Measurements from ENCODE around the gene SRSF3.
"Not testable (repeated sequence)": the region's sequence is repeated elsewhere in the genome, so short reads cannot be mapped to it uniquely, and the experiment has no call there.

The SRSF3 gene

DNA sequence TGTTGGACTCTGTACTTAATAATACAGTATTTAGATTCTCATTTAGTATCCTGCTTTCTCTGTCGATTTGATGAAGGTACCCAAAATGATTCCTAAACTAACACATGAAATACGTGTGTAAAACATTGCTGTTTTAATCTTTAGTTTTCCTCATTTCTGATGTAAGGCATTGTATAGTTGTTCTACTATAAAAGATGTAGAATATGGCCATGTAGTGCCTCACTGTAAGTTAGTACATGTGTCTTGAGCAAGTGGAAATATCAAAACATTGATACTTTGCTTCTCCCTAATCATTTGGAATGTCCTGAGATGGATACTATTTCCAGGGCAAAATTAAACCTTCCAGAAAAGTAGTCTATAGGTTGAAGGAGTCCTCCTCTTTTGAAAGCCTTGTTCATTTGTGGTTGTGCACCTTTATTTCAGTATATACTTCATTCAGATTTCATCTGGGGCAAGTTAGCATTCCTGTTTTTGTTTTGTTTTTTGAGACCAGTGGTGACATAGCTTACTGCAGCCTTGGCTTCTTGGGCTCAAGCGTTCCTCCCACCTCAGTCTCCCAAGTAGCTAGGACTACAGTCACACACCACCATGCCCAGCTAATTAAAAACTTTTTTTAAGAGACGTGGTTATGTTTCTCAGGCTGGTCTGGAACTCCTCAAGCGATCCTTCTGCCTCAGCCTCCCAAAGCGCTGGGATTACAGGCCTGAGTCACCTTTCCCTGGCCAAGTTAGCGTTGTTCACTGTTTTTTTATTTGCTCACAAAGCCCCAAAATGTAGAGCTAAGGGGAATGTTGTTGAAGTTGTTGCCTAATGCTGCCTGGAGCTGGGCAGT is 11.6 kb downstream of the SRSF3 start:
- Histone ChIP-seq H3K9me3 (ENCODE audit: control insufficient read depth, insufficient read depth, low read length) (no peaks in the 10 kb centered on the region), H3K4me1 (ENCODE audit: control insufficient read depth, insufficient read depth, low read length) (no peaks in the 10 kb centered on the region), H3K9ac (ENCODE audit: low read depth, low read length) (no peak overlapping the region), H3K36me3 (ENCODE audit: control insufficient read depth, insufficient read depth, low read length) (peaks cover 95% of the 10 kb centered on the region), H3K4me3 (ENCODE audit: low read depth, low read length) (no peak overlapping the region), H3K27me3 (ENCODE audit: control insufficient read depth, insufficient read depth, low read length) (no peaks in the 10 kb centered on the region), H3K27ac (ENCODE audit: low read depth, low read length) (peak overlapping the region; percentile 48)

- H3K36me3 ChIP-seq (ENCODE audit: control insufficient read depth, insufficient read depth, low read length): peaks cover 90% of the 10 kb centered on the region
- H3K4me1 ChIP-seq (ENCODE audit: control insufficient read depth, insufficient read depth, low read length); H3K9ac ChIP-seq (ENCODE audit: low read depth, low read length); H3K27me3 ChIP-seq (ENCODE audit: control insufficient read depth, insufficient read depth, low read length); H3K9me3 ChIP-seq (ENCODE audit: control insufficient read depth, insufficient read depth, low read length); H3K4me3 ChIP-seq (ENCODE audit: low read depth, low read length): not testable (repeated sequence)
- H3K27ac ChIP-seq (ENCODE audit: low read depth, low read length): peak overlapping the region; percentile 56
Observed at GRCh38 chr6:36607305-36607682, 13.1 kb downstream of the SRSF3 start.

GRCh38 chr6:36607683-36608386 is 13.7 kb downstream of the SRSF3 start:
- no peaks in the 10 kb centered on the region for H3K27me3 ChIP-seq (ENCODE audit: control insufficient read depth, insufficient read depth, low read length)
- H3K4me3 ChIP-seq (ENCODE audit: low read depth, low read length): no peak overlapping the region
- no peak overlapping the region for H3K9ac ChIP-seq (ENCODE audit: low read depth, low read length)
- no peaks in the 10 kb centered on the region for H3K4me1 ChIP-seq (ENCODE audit: control insufficient read depth, insufficient read depth, low read length)
- H3K27ac ChIP-seq (ENCODE audit: low read depth, low read length): peak overlapping the region; percentile 56
- H3K36me3 ChIP-seq (ENCODE audit: control insufficient read depth, insufficient read depth, low read length): peaks cover 85% of the 10 kb centered on the region
- no peaks in the 10 kb centered on the region for H3K9me3 ChIP-seq (ENCODE audit: control insufficient read depth, insufficient read depth, low read length)

- H3K4me3 ChIP-seq (ENCODE audit: low read depth, low read length): no peak overlapping the region
- no peaks in the 10 kb centered on the region for H3K4me1 ChIP-seq (ENCODE audit: control insufficient read depth, insufficient read depth, low read length)
- peak overlapping the region; percentile 17 for H3K27ac ChIP-seq (ENCODE audit: low read depth, low read length)
- peaks cover 80% of the 10 kb centered on the region for H3K36me3 ChIP-seq (ENCODE audit: control insufficient read depth, insufficient read depth, low read length)
- H3K27me3 ChIP-seq (ENCODE audit: control insufficient read depth, insufficient read depth, low read length): no peaks in the 10 kb centered on the region
- H3K9ac ChIP-seq (ENCODE audit: low read depth, low read length): no peak overlapping the region
- no peaks in the 10 kb centered on the region for H3K9me3 ChIP-seq (ENCODE audit: control insufficient read depth, insufficient read depth, low read length)
Observed at GRCh38 chr6:36608788-36609563, 14.8 kb downstream of the SRSF3 start.

DNA sequence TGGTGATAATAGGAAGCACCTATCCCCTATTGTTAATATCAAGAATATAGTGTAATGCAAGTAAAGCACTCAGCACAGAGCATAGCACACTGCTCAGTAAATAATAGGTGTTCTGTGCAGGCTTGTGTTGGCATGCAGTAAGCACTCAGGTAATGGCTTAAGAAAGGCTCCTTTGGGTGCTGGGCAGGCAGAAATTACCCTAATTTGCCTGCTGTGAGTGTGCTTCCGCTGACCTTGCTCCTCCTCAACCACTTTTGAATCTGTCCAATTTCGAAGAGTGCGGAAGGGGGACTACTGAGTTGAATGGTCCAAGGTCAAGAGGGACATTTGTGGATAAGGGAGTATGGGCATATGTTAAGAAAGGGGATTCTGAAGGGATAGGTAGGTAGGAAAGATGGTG is 15.4 kb downstream of the SRSF3 start:
- Histone ChIP-seq H3K27me3 (ENCODE audit: control insufficient read depth, insufficient read depth, low read length) (no peaks in the 10 kb centered on the region), H3K4me1 (ENCODE audit: control insufficient read depth, insufficient read depth, low read length) (no peaks in the 10 kb centered on the region), H3K36me3 (ENCODE audit: control insufficient read depth, insufficient read depth, low read length) (peaks cover 74% of the 10 kb centered on the region), H3K27ac (ENCODE audit: low read depth, low read length) (peak overlapping the region; percentile 1), H3K9me3 (ENCODE audit: control insufficient read depth, insufficient read depth, low read length) (no peaks in the 10 kb centered on the region), H3K4me3 (ENCODE audit: low read depth, low read length) (no peak overlapping the region), H3K9ac (ENCODE audit: low read depth, low read length) (no peak overlapping the region)

GRCh38 chr6:36610041-36610955 is 16.1 kb downstream of the SRSF3 start:
- no peaks in the 10 kb centered on the region for H3K27me3 ChIP-seq (ENCODE audit: control insufficient read depth, insufficient read depth, low read length)
- no peaks in the 10 kb centered on the region for H3K4me1 ChIP-seq (ENCODE audit: control insufficient read depth, insufficient read depth, low read length)
- H3K9ac ChIP-seq (ENCODE audit: low read depth, low read length): no peak overlapping the region
- no peaks in the 10 kb centered on the region for H3K9me3 ChIP-seq (ENCODE audit: control insufficient read depth, insufficient read depth, low read length)
- peaks cover 67% of the 10 kb centered on the region for H3K36me3 ChIP-seq (ENCODE audit: control insufficient read depth, insufficient read depth, low read length)
- peak overlapping the region; percentile 26 for H3K27ac ChIP-seq (ENCODE audit: low read depth, low read length)
- no peak overlapping the region for H3K4me3 ChIP-seq (ENCODE audit: low read depth, low read length)

- H3K36me3 ChIP-seq (ENCODE audit: control insufficient read depth, insufficient read depth, low read length): peaks cover 60% of the 10 kb centered on the region
- no peak overlapping the region for H3K9ac ChIP-seq (ENCODE audit: low read depth, low read length)
- H3K27ac ChIP-seq (ENCODE audit: low read depth, low read length): no peak overlapping the region
- H3K27me3 ChIP-seq (ENCODE audit: control insufficient read depth, insufficient read depth, low read length): no peaks in the 10 kb centered on the region
- H3K4me1 ChIP-seq (ENCODE audit: control insufficient read depth, insufficient read depth, low read length): no peaks in the 10 kb centered on the region
- no peak overlapping the region for H3K4me3 ChIP-seq (ENCODE audit: low read depth, low read length)
- H3K9me3 ChIP-seq (ENCODE audit: control insufficient read depth, insufficient read depth, low read length): no peaks in the 10 kb centered on the region
Observed at GRCh38 chr6:36610956-36611336, 16.8 kb downstream of the SRSF3 start.

DNA sequence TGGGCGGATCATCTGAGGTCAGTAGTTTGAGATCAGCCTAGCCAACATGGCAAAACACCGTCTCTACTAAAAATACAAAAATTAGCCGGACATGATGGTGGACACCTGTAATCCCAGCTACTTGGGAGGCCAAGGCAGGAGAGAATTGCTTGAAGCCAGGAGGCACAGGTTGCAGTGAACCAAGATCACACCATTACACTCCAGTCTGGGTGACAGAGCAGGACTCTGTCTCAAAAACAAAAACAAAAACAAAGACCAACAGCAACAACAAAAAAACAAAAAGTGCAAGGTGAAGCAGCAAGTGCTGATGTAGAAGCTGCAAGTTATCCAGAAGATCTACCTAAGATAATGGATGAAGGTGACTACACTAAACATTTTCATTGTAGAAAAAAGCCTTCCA is 17.5 kb downstream of the SRSF3 start:
- H3K36me3 ChIP-seq (ENCODE audit: control insufficient read depth, insufficient read depth, low read length): peaks cover 54% of the 10 kb centered on the region
- not testable (repeated sequence) for H3K4me1 ChIP-seq (ENCODE audit: control insufficient read depth, insufficient read depth, low read length); H3K9me3 ChIP-seq (ENCODE audit: control insufficient read depth, insufficient read depth, low read length); H3K9ac ChIP-seq (ENCODE audit: low read depth, low read length); H3K27ac ChIP-seq (ENCODE audit: low read depth, low read length); H3K27me3 ChIP-seq (ENCODE audit: control insufficient read depth, insufficient read depth, low read length); H3K4me3 ChIP-seq (ENCODE audit: low read depth, low read length)

GRCh38 chr6:36612101-36612625 is 18.0 kb downstream of the SRSF3 start:
- Histone ChIP-seq H3K9me3 (ENCODE audit: control insufficient read depth, insufficient read depth, low read length) (no peaks in the 10 kb centered on the region), H3K27me3 (ENCODE audit: control insufficient read depth, insufficient read depth, low read length) (no peaks in the 10 kb centered on the region), H3K4me1 (ENCODE audit: control insufficient read depth, insufficient read depth, low read length) (no peaks in the 10 kb centered on the region), H3K27ac (ENCODE audit: low read depth, low read length) (no peak overlapping the region), H3K36me3 (ENCODE audit: control insufficient read depth, insufficient read depth, low read length) (peaks cover 49% of the 10 kb centered on the region), H3K4me3 (ENCODE audit: low read depth, low read length) (no peak overlapping the region), H3K9ac (ENCODE audit: low read depth, low read length) (no peak overlapping the region)

All from HUES48 (cell line).